Uterus (tissue), 4 donors: Measurements from ENCODE around the gene SLAMF7. TPM values are rescaled to one million over a fixed set of nuclear protein-coding genes. Genes with fewer than 3 reads are reported as not detected.

Source experiments
- DNase-seq, 2 donors: peaks; one replicate each; pipeline ENCODE4 v3.0.0-alpha.2; 2019 to 2020
- H3K27ac ChIP-seq, 2 donors: fragments of 200-600 bp; sonication (generic); 1 replicate in 1 of 2; 2 replicates in 1 of 2; pipeline ENCODE4 v1.5.1; 2016 to 2018
- H3K27me3 ChIP-seq, 2 donors: fragments of 200-600 bp; sonication (generic); one replicate each; pipeline ENCODE4 v1.5.1; 2018 to 2019; ENCODE audit warnings: control low read depth in 1 of 2
- H3K36me3 ChIP-seq, 2 donors: fragments of 200-600 bp; sonication (generic); one replicate each; pipeline ENCODE4 v1.5.1; 2019; ENCODE audit warnings: control low read depth in 1 of 2
- H3K4me1 ChIP-seq, 2 donors: fragments of 200-600 bp; sonication (generic); one replicate each; pipeline ENCODE4 v1.5.1; 2018 to 2019; ENCODE audit warnings: control low read depth in 1 of 2
- H3K4me3 ChIP-seq, 2 donors: fragments of 200-600 bp; sonication (generic); 1 replicate in 1 of 2; 2 replicates in 1 of 2; pipeline ENCODE4 v1.5.1; 2018 to 2019; ENCODE audit warnings: mild to moderate bottlenecking in 1 of 2
- H3K9me3 ChIP-seq, 2 donors: fragments of 200-600 bp; sonication (generic); one replicate each; pipeline ENCODE4 v1.5.1; 2019; ENCODE audit warnings: control low read depth in 1 of 2
- CTCF ChIP-seq, 4 experiments: fragments of 200-600 bp in 2 of 4; fragments of 450-650 bp in 2 of 4; sonication (generic) in 2 of 4; IDR thresholded peaks; one replicate each; pipeline ENCODE4 v1.5.1; 2016 to 2019; ENCODE audit warnings: antibody characterized with exemption in 4 of 4, mild to moderate bottlenecking in 2 of 4, moderate library complexity in 1 of 4
- POLR2A ChIP-seq, 2 donors: fragments of 450-650 bp; IDR thresholded peaks; one replicate each; pipeline ENCODE4 v1.6.1; 2016; ENCODE audit warnings: antibody characterized with exemption in 2 of 2, mild to moderate bottlenecking in 1 of 2, moderate library complexity in 1 of 2
- intact Hi-C: fragments of 100-400 bp; cut with DNase I; formaldehyde crosslinking; loops from one replicate; pipeline ENCODE4 v1.15.1; 2023; ENCODE audit warnings: low total_unique reads
- total RNA-seq, 4 donors: library from RNA; depleted of rRNA in 3 of 4; stranded (reverse); fragments of >200 nt in 3 of 4; gene quantifications; one replicate each; pipeline versions ENCODE4 v1.1.0 to v1.2.4, GENCODE V29; 2014 to 2023
- donor health status: DM: yes; HTN: yes; CAD: no.

SLAMF7 gene
- total RNA-seq, 4 donors from 2014 or later: 0.76 to 1.6 TPM; not detected in 2

- intact Hi-C loops: no loop called here
- no peaks in the 10 kb centered on the region for H3K27me3 ChIP-seq
- TF ChIP-seq CTCF (IDR thresholded peaks at IDR 0.05) (no peak), POLR2A (IDR thresholded peaks at IDR 0.05) (no peak)
- H3K27ac ChIP-seq: no peak overlapping the region
- H3K36me3 ChIP-seq: no peaks in the 10 kb centered on the region
- no peak for DNase-seq
- no peaks in the 10 kb centered on the region for H3K4me1 ChIP-seq
- no peak overlapping the region for H3K4me3 ChIP-seq
- no peaks in the 10 kb centered on the region for H3K9me3 ChIP-seq
Observed at GRCh38 chr1:160734301-160734700, 4.7 kb upstream of the SLAMF7 start.

GRCh38 chr1:160738271-160738670, 776 bp upstream of the SLAMF7 start:
- intact Hi-C loops: no loop called here
- Histone ChIP-seq H3K4me3 (no peak overlapping the region), H3K9me3 (no peaks in the 10 kb centered on the region), H3K27ac (no peak overlapping the region), H3K27me3 (no peaks in the 10 kb centered on the region), H3K36me3 (no peaks in the 10 kb centered on the region), H3K4me1 (no peaks in the 10 kb centered on the region)
- no peak for DNase-seq
- TF ChIP-seq CTCF (IDR thresholded peaks at IDR 0.05): no peak
- TF ChIP-seq POLR2A (IDR thresholded peaks at IDR 0.05): no peak

GRCh38 chr1:160740133-160740688, 1.2 kb downstream of the SLAMF7 start:
- Histone ChIP-seq H3K9me3 (no peaks in the 10 kb centered on the region), H3K4me1 (no peaks in the 10 kb centered on the region), H3K4me3 (no peak overlapping the region), H3K27ac (no peak overlapping the region), H3K27me3 (no peaks in the 10 kb centered on the region), H3K36me3 (no peaks in the 10 kb centered on the region)
- TF ChIP-seq CTCF (IDR thresholded peaks at IDR 0.05) (no peak), POLR2A (IDR thresholded peaks at IDR 0.05) (no peak)
- no peak for DNase-seq
- intact Hi-C loops: no loop called here

- intact Hi-C loops: no loop called here
- TF ChIP-seq CTCF (IDR thresholded peaks at IDR 0.05) (no peak), POLR2A (IDR thresholded peaks at IDR 0.05) (no peak)
- DNase-seq: no peak
- H3K4me3 ChIP-seq: no peak overlapping the region
- no peaks in the 10 kb centered on the region for H3K9me3 ChIP-seq
- no peaks in the 10 kb centered on the region for H3K27me3 ChIP-seq
- H3K36me3 ChIP-seq: no peaks in the 10 kb centered on the region
- no peak overlapping the region for H3K27ac ChIP-seq
- no peaks in the 10 kb centered on the region for H3K4me1 ChIP-seq
Observed at GRCh38 chr1:160741092-160741501, 2.0 kb downstream of the SLAMF7 start.

GRCh38 chr1:160741612-160742348, 2.7 kb downstream of the SLAMF7 start:
- Histone ChIP-seq H3K27ac (no peak overlapping the region), H3K9me3 (no peaks in the 10 kb centered on the region), H3K4me3 (no peak overlapping the region), H3K4me1 (no peaks in the 10 kb centered on the region), H3K36me3 (no peaks in the 10 kb centered on the region), H3K27me3 (no peaks in the 10 kb centered on the region)
- intact Hi-C loops: no loop called here
- TF ChIP-seq POLR2A (IDR thresholded peaks at IDR 0.05): no peak
- no peak for TF ChIP-seq CTCF (IDR thresholded peaks at IDR 0.05)
- no peak for DNase-seq
